NB4 (cell line): ENCODE measurements around the gene CREB1.

Source experiments
- CTCF ChIP-seq: IDR thresholded peaks from one replicate; pipeline ENCODE4 v1.5.1; 2012; ENCODE audit warnings: low read depth, low read length
- MAX ChIP-seq: IDR thresholded peaks from 2 replicates; pipeline ENCODE4 v1.6.1; 2011; ENCODE audit warnings: low read depth, low read length
- POLR2A ChIP-seq: IDR thresholded peaks from 2 replicates; pipeline ENCODE4 v1.6.1; 2011; ENCODE audit warnings: mild to moderate bottlenecking; ENCODE audit not compliant: insufficient read length; ENCODE audit errors: extremely low read depth

GRCh38 chr2:207614824-207615223, 85.1 kb downstream of the CREB1 start:
- no peak for TF ChIP-seq CTCF
- no peak for TF ChIP-seq POLR2A
- TF ChIP-seq MAX, result no peak
